HCT116 (cell line): Measurements from ENCODE around the gene UBXN2A. TPM values are rescaled to one million over a fixed set of nuclear protein-coding genes. Genes with fewer than 3 reads are reported as not detected.

Source experiments
- ATAC-seq: fragments of 200-7000 bp; cut with Tn5 transposase; 2 replicates; pipeline ENCODE4 v1.9.1; 2020; ENCODE audit warnings: mild to moderate bottlenecking, moderate library complexity
- BruUV-seq: library from RNA; stranded (reverse); fragments of 400-500 nt; replicated peaks from 2 replicates; lab custom pipeline; 2021; lab: Mats Ljungman, UMichigan
- CTCF ChIA-PET: fragments of 300-600 bp; sonication (Branson Sonifier 250); formaldehyde crosslinking; loops from one replicate; lab custom pipeline; 2021; ENCODE audit warnings: antibody characterized with exemption; lab: Charles Lee
- POLR2A ChIA-PET: fragments of 300-600, 350-600 bp; sonication (Branson Sonifier 250); formaldehyde crosslinking; loops from one replicate; lab custom pipeline; 2021; ENCODE audit warnings: antibody characterized with exemption; lab: Charles Lee
- RAD21 ChIA-PET, 2 experiments: fragments of 300-600 bp; sonication (Branson Sonifier 250); formaldehyde crosslinking; loops; one replicate each; lab custom pipeline; 2023; ENCODE audit warnings: low total read pairs in 2 of 2; ENCODE audit not compliant: uncharacterized antibody in 2 of 2, unreplicated experiment in 2 of 2, low non-redundant PET in 1 of 2; lab: Charles Lee
- DNase-seq: peaks from one replicate; pipeline ENCODE4 v3.0.0-alpha.2; 2010; ENCODE audit warnings: low read depth, low spot score
- H2AFZ ChIP-seq: fragments of 200-600 bp; shearing (Covaris generic), sonication (generic); 2 replicates; pipeline ENCODE4 v1.6.1; 2017; ENCODE audit warnings: low read depth, mixed run types, mixed read lengths, antibody characterized with exemption, low read length; ENCODE audit not compliant: poor library complexity, severe bottlenecking
- H3K27ac ChIP-seq: 2 replicates; pipeline ENCODE4 v1.5.1; 2012; ENCODE audit warnings: low read depth, low read length
- H3K27me3 ChIP-seq: fragments of 200-600 bp; sonication (generic); 2 replicates; pipeline ENCODE4 v1.6.1; 2016; ENCODE audit warnings: mixed run types, low read length, mixed read lengths; ENCODE audit not compliant: insufficient read depth
- H3K36me3 ChIP-seq, 2 experiments: fragments of 200-500 bp in 1 of 2; fragments of 200-600 bp in 1 of 2; sonication (Bioruptor generic) in 1 of 2; sonication (generic) in 1 of 2; 2 replicates each; pipeline versions ENCODE4 v1.5.1 to v1.6.1; 2014 to 2016; ENCODE audit warnings: low read length in 2 of 2, inconsistent platforms in 1 of 2, mixed read lengths in 1 of 2, mixed run types in 1 of 2; ENCODE audit not compliant: insufficient read depth in 2 of 2, control insufficient read depth in 1 of 2
- H3K4me1 ChIP-seq, 2 experiments: fragments of 200-600 bp in 1 of 2; sonication (generic) in 1 of 2; 2 replicates each; pipeline versions ENCODE4 v1.5.1 to v1.6.1; 2012 to 2017; ENCODE audit warnings: low read length in 2 of 2, inconsistent platforms in 1 of 2, mild to moderate bottlenecking in 1 of 2, mixed read lengths in 1 of 2, mixed run types in 1 of 2, moderate library complexity in 1 of 2; ENCODE audit not compliant: insufficient read depth in 2 of 2, control insufficient read depth in 1 of 2
- H3K4me2 ChIP-seq: fragments of 200-600 bp; sonication (generic); 2 replicates; pipeline ENCODE4 v1.6.1; 2017; ENCODE audit warnings: mixed run types, low read length, mixed read lengths
- H3K4me3 ChIP-seq, 2 experiments: fragments of 200-600 bp in 1 of 2; sonication (generic) in 1 of 2; replicated peaks in 1 of 2; 2 replicates each; pipeline ENCODE4 v1.5.1; 2011 to 2016; ENCODE audit warnings: low read length in 2 of 2, control low read depth in 1 of 2, low read depth in 1 of 2, mild to moderate bottlenecking in 1 of 2, mixed read lengths in 1 of 2, mixed run types in 1 of 2
- H3K79me2 ChIP-seq: fragments of 200-600 bp; sonication (generic); 2 replicates; pipeline ENCODE4 v1.6.1; 2017; ENCODE audit warnings: mild to moderate bottlenecking, mixed run types, low read length, moderate library complexity, mixed read lengths; ENCODE audit not compliant: insufficient read depth
- H3K9ac ChIP-seq: fragments of 200-600 bp; sonication (generic); 2 replicates; pipeline ENCODE4 v1.6.1; 2016; ENCODE audit warnings: low read length, mixed read lengths
- H3K9me2 ChIP-seq: fragments of 200-600 bp; sonication (generic), shearing (Covaris generic); 2 replicates; pipeline ENCODE4 v1.6.1; 2017; ENCODE audit warnings: mixed run types, mild to moderate bottlenecking, moderate library complexity; ENCODE audit not compliant: insufficient read depth
- H3K9me3 ChIP-seq, 2 experiments: fragments of 200-500 bp in 1 of 2; fragments of 200-600 bp in 1 of 2; sonication (Bioruptor generic) in 1 of 2; sonication (generic) in 1 of 2; 2 replicates each; pipeline ENCODE4 v1.6.1; 2014 to 2017; ENCODE audit warnings: low read length in 2 of 2, mixed read lengths in 2 of 2, inconsistent platforms in 1 of 2, low read depth in 1 of 2, mild to moderate bottlenecking in 1 of 2, mixed run types in 1 of 2, moderate library complexity in 1 of 2; ENCODE audit not compliant: control insufficient read depth in 1 of 2, insufficient read depth in 1 of 2
- H4K20me1 ChIP-seq: fragments of 200-600 bp; sonication (generic), shearing (Covaris generic); 2 replicates; pipeline ENCODE4 v1.6.1; 2017; ENCODE audit warnings: mixed run types, mild to moderate bottlenecking, moderate library complexity; ENCODE audit not compliant: insufficient read depth
- CBX3 ChIP-seq: IDR thresholded peaks from 2 replicates; pipeline ENCODE4 v1.6.1; 2012; ENCODE audit warnings: low read depth
- CEBPB ChIP-seq: IDR thresholded peaks from 2 replicates; pipeline ENCODE4 v1.6.1; 2012; ENCODE audit warnings: low read depth
- EGR1 ChIP-seq: IDR thresholded peaks from 2 replicates; pipeline ENCODE4 v1.6.1; 2012; ENCODE audit warnings: low read depth
- ELF1 ChIP-seq: IDR thresholded peaks from 2 replicates; pipeline ENCODE4 v1.6.1; 2012; ENCODE audit warnings: low read depth, borderline replicate concordance
- EZH2 ChIP-seq: fragments of 200-600 bp; sonication (generic); IDR thresholded peaks from 2 replicates; pipeline ENCODE4 v1.6.1; 2017; ENCODE audit warnings: antibody characterized with exemption, mixed run types
- EZH2phosphoT487 ChIP-seq: fragments of 200-600 bp; IDR thresholded peaks from 2 replicates; pipeline ENCODE4 v1.6.1; 2018; ENCODE audit warnings: antibody characterized with exemption, borderline replicate concordance
- FOSL1 ChIP-seq: IDR thresholded peaks from 2 replicates; pipeline ENCODE4 v1.6.1; 2012; ENCODE audit warnings: low read depth
- JUND ChIP-seq: IDR thresholded peaks from 2 replicates; pipeline ENCODE4 v1.6.1; 2012
- MAX ChIP-seq: IDR thresholded peaks from 2 replicates; pipeline ENCODE4 v1.6.1; 2012
- POLR2A ChIP-seq: IDR thresholded peaks from 2 replicates; pipeline ENCODE4 v1.7.0; 2011; ENCODE audit warnings: borderline replicate concordance; ENCODE audit not compliant: insufficient read depth, insufficient read length; ENCODE audit errors: extremely low read depth
- POLR2AphosphoS5 ChIP-seq: IDR thresholded peaks from 2 replicates; pipeline ENCODE4 v1.6.1; 2011; ENCODE audit warnings: mild to moderate bottlenecking, low read depth, low read length, moderate library complexity
- RAD21 ChIP-seq: IDR thresholded peaks from 2 replicates; pipeline ENCODE4 v1.6.1; 2012; ENCODE audit warnings: low read depth, mild to moderate bottlenecking
- REST ChIP-seq: IDR thresholded peaks from 2 replicates; pipeline ENCODE4 v1.6.1; 2012; ENCODE audit warnings: low read depth
- SIN3A ChIP-seq: IDR thresholded peaks from 2 replicates; pipeline ENCODE4 v1.6.1; 2012; ENCODE audit warnings: low read depth
- SP1 ChIP-seq: IDR thresholded peaks from 2 replicates; pipeline ENCODE4 v1.6.1; 2012; ENCODE audit warnings: low read depth
- SRF ChIP-seq: IDR thresholded peaks from 2 replicates; pipeline ENCODE4 v1.6.1; 2012; ENCODE audit warnings: low read depth
- TCF7L2 ChIP-seq: IDR thresholded peaks from 2 replicates; pipeline ENCODE4 v1.7.0; 2011; ENCODE audit warnings: borderline replicate concordance, inconsistent platforms; ENCODE audit not compliant: insufficient read depth, insufficient read length; ENCODE audit errors: extremely low read depth
- YY1 ChIP-seq: IDR thresholded peaks from 2 replicates; pipeline ENCODE4 v1.6.1; 2011; ENCODE audit warnings: low read length, low read depth, moderate library complexity, mild to moderate bottlenecking; ENCODE audit not compliant: insufficient replicate concordance; ENCODE audit errors: extremely low read depth
- ZBTB33 ChIP-seq: IDR thresholded peaks from 2 replicates; pipeline ENCODE4 v1.6.1; 2011; ENCODE audit warnings: mild to moderate bottlenecking, low read length, moderate library complexity; ENCODE audit not compliant: insufficient replicate concordance; ENCODE audit errors: extremely low read depth
- ZFX ChIP-seq: fragments of 450-650 bp; IDR thresholded peaks from 2 replicates; pipeline ENCODE4 v1.6.1; 2017
- ZNF274 ChIP-seq: fragments of 200-500 bp; sonication (Bioruptor generic); IDR thresholded peaks from 2 replicates; pipeline ENCODE4 v1.6.1; 2014; ENCODE audit warnings: mild to moderate bottlenecking, low read depth, low read length, inconsistent platforms
- intact Hi-C: fragments of 100-400 bp; cut with micrococcal nuclease; formaldehyde crosslinking; loops from 2 replicates; pipeline ENCODE4 v1.10.0; 2022
- total RNA-seq: library from RNA; stranded (reverse); gene quantifications from one replicate; pipeline ENCODE4 v1.2.1, GENCODE V29; 2021; ENCODE audit not compliant: unreplicated experiment

Gene UBXN2A
- total RNA-seq, 1 experiment from 2014 or later: 14.1 TPM

GRCh38 chr2:24046930-24047702 is 106.9 kb downstream of the UBXN2A start, which contains the start of gene WDCP:
Gene WDCP, minus strand, starts transcription at chr2:24047391. Its CDS starts 7,897 bp downstream, at chr2:24039494.
- Histone ChIP-seq H3K36me3 (no peaks in the 10 kb centered on the region), H3K27ac (peak within 1 kb of the TSS; percentile 35), H3K4me3 (peak within 1 kb of the TSS; percentile 86 to 93), H3K4me2 (peak within 1 kb of the TSS; percentile 90), H2AFZ (peak within 1 kb of the TSS; percentile 68), H3K79me2 (peaks cover 28% of the 10 kb centered on the region), H3K27me3 (no peaks in the 10 kb centered on the region), H4K20me1 (no peaks in the 10 kb centered on the region), H3K9me3 (no peaks in the 10 kb centered on the region), H3K9me2 (no peaks in the 10 kb centered on the region), H3K9ac (peak within 1 kb of the TSS; percentile 76), H3K4me1 (peaks cover 13 to 30% of the 10 kb centered on the region in 2 experiments)
- DNase-seq: peak; percentile 95
- CTCF ChIA-PET: interaction anchor here (0.9 to 1.6 kb wide), 4 partner anchors 38 to 223 kb away, joined by 3 to 8 read pairs (median 4); partner anchors contain the start of genes ATAD2B and TP53I3
- ATAC-seq: peak; percentile 93
- TSS peak; percentile 67 for BruUV-seq
- intact Hi-C loops: no loop called here
- POLR2A ChIA-PET: interaction anchor here (0.6 to 1.6 kb wide), 10 partner anchors 10 to 126 kb away, joined by 3 to 32 read pairs (median 5); partner anchors contain the start of genes ATAD2B, SF3B6 and TP53I3
- RAD21 ChIA-PET: interaction anchor here in 1 of 2 experiments (0.7 kb wide), 1 partner anchor 30 kb away, joined by 3 read pairs; no protein-coding TSS in a partner anchor
- TF ChIP-seq SRF (no peak), FOSL1 (no peak), POLR2A (peak; percentile 86), ZFX (no peak), JUND (no peak), POLR2AphosphoS5 (peak; percentile 98), RAD21 (no peak), EGR1 (0 out of 2 replicates have a peak, but pooled peaks have one; percentile 23), CEBPB (no peak), EZH2phosphoT487 (no peak), ZNF274 (no peak), REST (no peak), SIN3A (peak; percentile 78), CBX3 (no peak), EZH2 (no peak), TCF7L2 (no peak), SP1 (peak; percentile 99), MAX (peak; percentile 47), ELF1 (no peak; the same call in 1 of the 2 replicates), YY1 (no peak), ZBTB33 (no peak)
